GM19438 (cell line): ENCODE data around the gene KRTDAP.

Experiments
- ATAC-seq: cut with Tn5 transposase; IDR thresholded peaks from one replicate; pipeline ENCODE4 v1.9.1; 2021; ENCODE audit warnings: low read depth; ENCODE audit not compliant: unreplicated experiment

KRTDAP gene

GRCh38 chr19:35458192-35458591, 32.1 kb downstream of the KRTDAP start:
- ATAC-seq, result no peak

DNA sequence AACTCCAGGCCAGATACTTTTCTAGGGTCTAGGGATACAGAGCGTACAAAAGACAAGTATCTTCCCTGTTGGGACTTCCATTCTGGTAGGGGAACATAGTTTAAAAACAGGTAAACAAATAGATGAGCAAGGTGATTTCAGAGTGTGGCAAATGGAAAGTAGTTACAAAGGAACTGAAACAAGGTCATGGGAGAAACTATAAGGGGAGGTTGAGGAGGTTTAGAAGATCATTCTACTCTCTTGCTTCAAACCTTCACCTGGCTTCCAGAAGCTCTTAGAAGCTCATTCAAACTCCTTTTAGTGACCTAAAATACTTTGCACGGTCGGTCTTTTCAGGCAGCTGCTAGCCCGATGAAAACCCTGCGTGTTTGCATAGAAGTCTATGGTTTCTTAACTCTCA, 33.1 kb downstream of the KRTDAP start:
- ATAC-seq, result no peak

- no peak for ATAC-seq
Measured at GRCh38 chr19:35455616-35456201, 34.6 kb downstream of the KRTDAP start.

DNA sequence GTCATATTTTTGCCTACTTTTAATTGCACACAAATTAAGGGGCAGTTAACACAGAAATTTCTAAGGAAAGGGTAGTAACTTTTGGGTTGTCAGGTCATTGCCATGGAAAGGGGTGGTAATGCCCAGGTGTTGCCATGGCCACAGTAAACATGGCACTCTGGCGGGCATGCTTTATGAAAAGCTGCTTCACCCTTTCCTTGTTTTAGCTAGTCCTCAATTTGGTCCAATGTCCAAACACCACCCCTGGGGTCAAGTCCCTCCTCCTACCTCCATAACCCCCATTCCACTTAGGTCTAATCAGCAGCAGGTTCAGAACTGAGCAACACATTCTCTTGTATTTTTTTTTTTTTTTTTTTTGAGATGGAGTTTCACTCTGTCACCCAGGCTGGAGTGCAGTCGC, 35.6 kb downstream of the KRTDAP start:
- ATAC-seq, result no peak

DNA sequence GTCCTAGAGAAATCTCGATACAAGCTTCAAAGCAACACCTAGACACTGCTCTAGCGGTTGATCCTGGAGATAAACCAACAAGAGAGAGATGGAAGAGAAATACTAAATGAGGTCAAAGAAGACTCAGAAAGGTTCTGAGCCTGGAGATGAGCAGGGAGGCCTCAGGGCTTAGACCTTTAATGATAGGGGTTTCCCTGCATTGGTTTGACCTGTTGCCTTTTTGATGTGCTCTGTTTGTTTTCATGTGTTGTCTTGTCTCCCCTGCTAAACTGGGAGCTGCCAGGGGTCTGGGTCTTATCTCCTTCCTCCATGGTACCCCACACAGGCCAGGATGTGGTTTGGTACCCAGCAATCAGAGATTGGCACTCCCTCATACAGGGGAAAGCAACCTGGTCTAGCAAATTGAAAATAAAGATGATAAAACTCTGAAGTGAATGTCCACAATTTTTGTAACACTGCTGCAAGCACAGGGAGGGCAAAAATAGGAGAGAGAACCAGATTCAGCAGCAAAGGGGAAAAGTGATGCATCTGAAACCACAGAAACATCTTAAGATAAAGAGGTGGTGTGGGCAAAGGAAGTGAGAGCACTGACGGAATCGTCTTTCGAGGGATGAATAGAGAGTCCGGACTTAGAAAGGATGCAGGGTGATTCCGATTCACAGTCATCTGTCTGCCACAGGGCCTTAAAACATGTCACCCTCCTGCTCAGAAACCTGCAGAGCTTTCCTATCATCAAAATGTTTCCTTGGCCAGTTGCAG, 38.7 kb downstream of the KRTDAP start:
- ATAC-seq, result no peak

DNA sequence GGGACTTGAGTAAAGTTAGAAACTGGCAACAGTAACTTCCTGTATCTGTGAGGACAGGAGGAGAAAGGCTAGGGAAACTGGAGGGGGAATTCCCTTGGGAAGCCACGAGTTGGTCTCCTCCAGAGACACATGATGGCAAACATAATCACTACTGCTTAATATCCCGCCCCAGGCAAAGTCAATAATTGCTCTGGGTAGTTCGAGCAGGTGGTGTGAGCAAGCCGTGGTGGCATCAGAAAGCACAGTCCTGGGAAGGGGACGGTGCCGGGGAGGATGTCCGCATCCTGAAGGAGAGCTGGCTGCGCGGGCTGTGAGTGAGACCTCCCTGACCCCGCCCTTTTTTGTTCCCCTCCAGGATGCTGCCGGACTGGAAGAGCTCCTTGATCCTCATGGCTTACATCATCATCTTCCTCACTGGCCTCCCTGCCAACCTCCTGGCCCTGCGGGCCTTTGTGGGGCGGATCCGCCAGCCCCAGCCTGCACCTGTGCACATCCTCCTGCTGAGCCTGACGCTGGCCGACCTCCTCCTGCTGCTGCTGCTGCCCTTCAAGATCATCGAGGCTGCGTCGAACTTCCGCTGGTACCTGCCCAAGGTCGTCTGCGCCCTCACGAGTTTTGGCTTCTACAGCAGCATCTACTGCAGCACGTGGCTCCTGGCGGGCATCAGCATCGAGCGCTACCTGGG, 40.8 kb downstream of the KRTDAP start:
- no peak for ATAC-seq

DNA sequence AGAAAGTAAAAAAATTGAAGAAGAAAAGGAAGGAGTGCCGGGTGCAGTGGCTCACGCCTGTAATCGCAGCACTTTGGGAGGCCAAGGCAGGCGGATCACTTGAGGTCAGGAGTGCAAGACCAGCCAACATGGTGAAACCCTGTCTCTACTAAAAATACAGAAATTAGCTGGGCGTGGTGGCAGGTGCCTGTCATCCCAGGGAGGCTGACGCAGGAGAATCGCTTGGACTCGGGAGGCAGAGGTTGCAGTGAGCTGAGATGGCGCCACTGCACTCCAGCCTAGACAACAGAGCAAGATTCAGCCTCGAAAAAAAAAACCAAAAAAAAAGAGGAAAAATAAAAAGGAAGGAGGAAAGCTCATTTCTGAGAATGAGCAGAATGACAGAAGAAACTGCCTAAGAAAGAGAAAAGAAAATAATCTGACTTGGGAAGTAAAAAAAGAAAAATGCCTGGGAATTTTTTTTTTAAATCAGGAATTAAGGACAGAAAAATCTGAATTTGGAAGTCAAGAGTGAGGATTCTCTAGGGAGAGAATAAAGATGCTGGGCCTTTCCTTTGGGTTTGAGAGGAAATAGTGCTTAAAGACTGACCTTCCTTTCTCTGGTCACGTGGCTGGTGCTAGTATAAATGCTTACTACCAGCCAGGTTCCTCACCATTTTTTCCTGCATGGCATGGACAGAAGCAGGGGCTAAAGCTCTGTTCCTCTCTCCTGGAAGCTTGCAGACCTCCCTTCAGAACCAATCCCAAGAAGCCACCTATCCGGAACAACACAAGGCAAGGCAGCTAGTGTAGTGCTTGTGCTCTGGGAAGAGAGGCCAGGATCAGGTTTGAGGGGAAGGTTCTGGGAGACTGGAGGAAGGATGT, 42.4 kb downstream of the KRTDAP start, which contains the start of gene FFAR2:
Gene FFAR2 (plus strand): TSS at position 652 of the 864 bp plus-strand sequence. CDS start 1,458 bp downstream, outside the sequence.
- ATAC-seq, result no peak

- no peak for ATAC-seq
Measured at GRCh38 chr19:35445826-35446593, 44.3 kb downstream of the KRTDAP start.

DNA sequence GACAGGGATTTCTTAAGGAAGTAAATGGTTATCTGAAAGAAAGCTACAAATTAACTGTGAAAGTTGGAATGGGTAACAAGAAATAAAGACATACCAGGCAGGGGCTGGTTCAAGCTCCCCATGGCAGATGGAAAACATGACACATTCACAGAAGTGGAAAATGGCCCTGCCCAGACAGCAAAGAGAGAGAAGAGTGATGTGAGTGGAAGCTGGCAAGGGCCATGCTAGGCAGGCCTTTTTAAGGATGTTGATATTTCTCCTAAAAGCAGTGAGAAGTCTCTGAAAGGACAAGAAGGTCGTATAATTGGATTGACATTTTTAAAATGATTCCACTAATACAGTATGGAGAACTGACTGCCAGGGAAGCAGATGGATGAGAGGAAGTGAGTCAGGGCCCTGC, 45.5 kb downstream of the KRTDAP start:
- ATAC-seq, result no peak

DNA sequence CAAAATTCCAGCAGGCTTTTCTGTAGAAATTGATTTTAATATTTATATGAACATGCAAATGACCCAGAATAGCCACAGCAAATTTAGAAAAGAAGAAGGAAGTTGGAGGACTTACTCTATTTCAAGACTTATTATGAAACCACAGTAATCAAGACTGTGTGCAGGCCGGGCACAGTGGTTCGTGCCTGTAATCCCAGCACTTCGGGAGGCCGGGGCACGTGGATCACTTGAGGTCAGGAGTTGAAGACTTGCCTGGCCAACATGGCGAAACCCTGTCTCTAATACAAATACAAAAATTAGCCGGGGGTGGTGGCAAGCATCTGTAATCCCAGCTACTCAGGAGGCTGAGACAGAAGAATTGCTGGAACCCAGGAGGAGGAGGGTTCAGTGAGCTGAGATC, 48.2 kb downstream of the KRTDAP start:
- ATAC-seq, result no peak

- no peak for ATAC-seq
Measured at GRCh38 chr19:35439921-35440320, 50.3 kb downstream of the KRTDAP start.

DNA sequence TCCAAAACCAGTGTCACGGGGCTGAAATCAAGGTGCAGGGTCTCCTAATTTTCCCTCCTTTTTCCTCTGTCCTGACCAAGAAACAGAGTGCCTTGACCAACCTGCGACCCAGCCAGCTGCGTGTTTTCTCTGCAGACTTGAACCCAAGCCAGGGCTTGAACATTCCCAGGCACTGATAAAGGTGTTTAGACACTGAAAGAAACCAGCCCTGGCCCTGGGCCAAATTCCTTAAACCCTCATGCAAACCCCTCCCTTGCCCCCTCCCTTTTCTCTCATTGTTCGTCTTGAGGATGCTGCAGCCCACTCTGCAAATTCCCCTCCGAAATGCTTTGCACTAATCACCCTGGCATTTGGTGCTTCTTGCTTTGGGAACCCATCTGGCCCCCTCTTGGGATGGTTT, 51.7 kb downstream of the KRTDAP start:
- no peak for ATAC-seq

- ATAC-seq, result no peak
Measured at GRCh38 chr19:35438096-35438495, 52.2 kb downstream of the KRTDAP start.

DNA sequence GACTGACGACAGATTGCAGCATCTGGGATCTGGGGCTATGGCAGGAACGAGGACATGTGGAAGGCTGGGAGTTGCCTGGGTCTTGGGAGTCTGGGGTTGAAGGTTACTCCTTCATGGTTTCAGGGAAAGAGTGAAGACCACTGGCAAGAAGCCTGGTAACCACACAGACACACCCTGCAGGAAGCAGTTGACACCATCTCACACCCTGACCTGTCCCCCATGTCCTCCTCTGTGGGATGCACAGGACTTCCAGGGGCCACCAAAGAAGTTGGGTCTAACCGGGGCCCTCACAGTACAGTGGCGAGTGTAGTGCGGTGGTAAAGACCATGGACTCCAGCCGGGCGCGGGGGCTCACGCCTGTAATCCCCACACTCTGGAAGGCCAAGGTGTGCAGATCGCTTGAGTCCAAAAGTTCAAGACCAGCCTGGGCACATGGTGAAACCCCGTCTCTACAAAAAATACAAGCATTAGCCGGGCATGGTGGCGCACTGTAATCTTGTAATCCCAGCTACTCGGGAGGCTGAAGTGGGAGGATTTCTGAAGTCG, 52.8 kb downstream of the KRTDAP start:
- ATAC-seq, result no peak
